Measurements from ENCODE around the gene SERAC1. TPM values are rescaled to one million over a fixed set of nuclear protein-coding genes. Genes with fewer than 3 reads are reported as not detected.

The SERAC1 gene
- total and polyA plus RNA-seq, 4 donors = 2.0 to 4.4 (median 2.3) TPM

DNA sequence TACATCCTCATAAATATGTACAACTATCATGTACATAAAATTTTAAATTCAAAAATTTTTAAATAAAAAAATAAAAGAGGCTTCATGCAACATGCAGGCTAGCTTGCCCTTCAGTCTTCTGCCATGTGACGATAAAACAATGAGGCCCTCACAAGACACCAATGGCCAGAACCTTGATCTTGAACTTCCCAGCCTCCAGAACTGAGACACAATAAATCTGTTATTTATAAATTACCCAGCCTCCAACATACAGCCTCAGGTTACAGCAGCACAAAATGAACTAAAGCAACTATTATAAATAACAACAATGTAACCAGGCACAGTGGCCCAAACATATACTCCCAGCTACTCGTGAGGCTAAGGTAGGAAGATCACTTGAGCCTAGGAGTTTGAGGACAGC lies 42.8 kb downstream of the SERAC1 start:
- over 99% methylated on average over 2 of the region's 2 CpGs for WGBS
- no peak for DNase-seq (ENCODE audit: low spot score)
- Histone ChIP-seq H3K9me3 (ENCODE audit: control insufficient read depth in 4 of 4, low read length in 3 of 4) (no peaks in the 10 kb centered on the region), H3K27me3 (ENCODE audit: control insufficient read depth in 4 of 4, insufficient read depth in 4 of 4, low read length in 3 of 4) (no peaks in the 10 kb centered on the region), H3K27ac (ENCODE audit: low read depth in 1 of 2, low read length in 2 of 2) (no peak overlapping the region), H3K36me3 (ENCODE audit: control insufficient read depth in 4 of 4, insufficient read depth in 3 of 4, low read depth in 1 of 4, low read length in 3 of 4) (peaks cover 0 to 2% (median 0%) of the 10 kb centered on the region in 4 donors), H3K4me3 (ENCODE audit: low read depth in 1 of 3, low read length in 3 of 3) (no peak overlapping the region), H3K9ac (ENCODE audit: low read depth in 1 of 2, low read length in 2 of 2) (no peak overlapping the region), H3K4me1 (ENCODE audit: control insufficient read depth in 4 of 4, insufficient read depth in 4 of 4, low read length in 3 of 4) (no peaks in the 10 kb centered on the region)
- TF ChIP-seq, protein P1, sequence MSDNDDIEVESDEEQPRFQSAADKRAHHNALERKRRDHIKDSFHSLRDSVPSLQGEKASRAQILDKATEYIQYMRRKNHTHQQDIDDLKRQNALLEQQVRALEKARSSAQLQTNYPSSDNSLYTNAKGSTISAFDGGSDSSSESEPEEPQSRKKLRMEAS (IDR thresholded peaks at IDR 0.05) = no peak
- TF ChIP-seq SP1 (IDR thresholded peaks at IDR 0.05) (no peak), RXRA (IDR thresholded peaks at IDR 0.05) (no peak), HNF4G (IDR thresholded peaks at IDR 0.05) (no peak), NR2F2 (IDR thresholded peaks at IDR 0.05) (no peak), EGR1 (IDR thresholded peaks at IDR 0.05; ENCODE audit: low read depth in 2 of 2) (no peak), RAD21 (IDR thresholded peaks at IDR 0.05) (no peak), GABPA (IDR thresholded peaks at IDR 0.05 in 1 of 2, conservative IDR thresholded peaks at IDR 0.05 in 1 of 2) (no peak), FOXA2 (IDR thresholded peaks at IDR 0.05) (no peak)
- TF ChIP-seq, protein P2, sequence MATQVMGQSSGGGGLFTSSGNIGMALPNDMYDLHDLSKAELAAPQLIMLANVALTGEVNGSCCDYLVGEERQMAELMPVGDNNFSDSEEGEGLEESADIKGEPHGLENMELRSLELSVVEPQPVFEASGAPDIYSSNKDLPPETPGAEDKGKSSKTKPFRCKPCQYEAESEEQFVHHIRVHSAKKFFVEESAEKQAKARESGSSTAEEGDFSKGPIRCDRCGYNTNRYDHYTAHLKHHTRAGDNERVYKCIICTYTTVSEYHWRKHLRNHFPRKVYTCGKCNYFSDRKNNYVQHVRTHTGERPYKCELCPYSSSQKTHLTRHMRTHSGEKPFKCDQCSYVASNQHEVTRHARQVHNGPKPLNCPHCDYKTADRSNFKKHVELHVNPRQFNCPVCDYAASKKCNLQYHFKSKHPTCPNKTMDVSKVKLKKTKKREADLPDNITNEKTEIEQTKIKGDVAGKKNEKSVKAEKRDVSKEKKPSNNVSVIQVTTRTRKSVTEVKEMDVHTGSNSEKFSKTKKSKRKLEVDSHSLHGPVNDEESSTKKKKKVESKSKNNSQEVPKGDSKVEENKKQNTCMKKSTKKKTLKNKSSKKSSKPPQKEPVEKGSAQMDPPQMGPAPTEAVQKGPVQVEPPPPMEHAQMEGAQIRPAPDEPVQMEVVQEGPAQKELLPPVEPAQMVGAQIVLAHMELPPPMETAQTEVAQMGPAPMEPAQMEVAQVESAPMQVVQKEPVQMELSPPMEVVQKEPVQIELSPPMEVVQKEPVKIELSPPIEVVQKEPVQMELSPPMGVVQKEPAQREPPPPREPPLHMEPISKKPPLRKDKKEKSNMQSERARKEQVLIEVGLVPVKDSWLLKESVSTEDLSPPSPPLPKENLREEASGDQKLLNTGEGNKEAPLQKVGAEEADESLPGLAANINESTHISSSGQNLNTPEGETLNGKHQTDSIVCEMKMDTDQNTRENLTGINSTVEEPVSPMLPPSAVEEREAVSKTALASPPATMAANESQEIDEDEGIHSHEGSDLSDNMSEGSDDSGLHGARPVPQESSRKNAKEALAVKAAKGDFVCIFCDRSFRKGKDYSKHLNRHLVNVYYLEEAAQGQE (IDR thresholded peaks at IDR 0.05) = no peak
- TF ChIP-seq, protein P3, sequence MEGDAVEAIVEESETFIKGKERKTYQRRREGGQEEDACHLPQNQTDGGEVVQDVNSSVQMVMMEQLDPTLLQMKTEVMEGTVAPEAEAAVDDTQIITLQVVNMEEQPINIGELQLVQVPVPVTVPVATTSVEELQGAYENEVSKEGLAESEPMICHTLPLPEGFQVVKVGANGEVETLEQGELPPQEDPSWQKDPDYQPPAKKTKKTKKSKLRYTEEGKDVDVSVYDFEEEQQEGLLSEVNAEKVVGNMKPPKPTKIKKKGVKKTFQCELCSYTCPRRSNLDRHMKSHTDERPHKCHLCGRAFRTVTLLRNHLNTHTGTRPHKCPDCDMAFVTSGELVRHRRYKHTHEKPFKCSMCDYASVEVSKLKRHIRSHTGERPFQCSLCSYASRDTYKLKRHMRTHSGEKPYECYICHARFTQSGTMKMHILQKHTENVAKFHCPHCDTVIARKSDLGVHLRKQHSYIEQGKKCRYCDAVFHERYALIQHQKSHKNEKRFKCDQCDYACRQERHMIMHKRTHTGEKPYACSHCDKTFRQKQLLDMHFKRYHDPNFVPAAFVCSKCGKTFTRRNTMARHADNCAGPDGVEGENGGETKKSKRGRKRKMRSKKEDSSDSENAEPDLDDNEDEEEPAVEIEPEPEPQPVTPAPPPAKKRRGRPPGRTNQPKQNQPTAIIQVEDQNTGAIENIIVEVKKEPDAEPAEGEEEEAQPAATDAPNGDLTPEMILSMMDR (IDR thresholded peaks at IDR 0.05; ENCODE audit: low read depth, low read length, missing input control) = no peak
- TF ChIP-seq, protein P4, sequence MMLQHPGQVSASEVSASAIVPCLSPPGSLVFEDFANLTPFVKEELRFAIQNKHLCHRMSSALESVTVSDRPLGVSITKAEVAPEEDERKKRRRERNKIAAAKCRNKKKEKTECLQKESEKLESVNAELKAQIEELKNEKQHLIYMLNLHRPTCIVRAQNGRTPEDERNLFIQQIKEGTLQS (IDR thresholded peaks at IDR 0.05) = no peak

DNA sequence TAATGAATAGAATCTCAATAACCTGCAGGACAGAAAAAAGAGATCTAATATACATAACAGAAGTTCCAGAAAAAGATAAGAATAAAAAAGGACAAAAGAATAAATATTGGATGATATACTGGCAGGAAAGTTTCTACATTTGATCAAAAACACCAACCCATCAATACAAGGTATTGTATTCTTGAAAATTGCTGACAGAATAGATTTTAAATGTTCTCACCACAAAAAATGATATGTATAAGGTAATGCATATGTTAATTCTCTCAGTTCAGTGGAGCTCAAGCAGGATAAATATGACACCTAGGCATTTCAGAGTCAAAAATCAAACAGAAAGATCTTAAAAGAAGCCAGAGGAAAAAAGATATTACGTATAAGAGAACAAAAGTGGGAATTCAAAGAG lies 43.8 kb downstream of the SERAC1 start:
- Histone ChIP-seq H3K9ac (ENCODE audit: low read depth in 1 of 2, low read length in 2 of 2) (no peak overlapping the region), H3K27me3 (ENCODE audit: control insufficient read depth in 4 of 4, insufficient read depth in 4 of 4, low read length in 3 of 4) (no peaks in the 10 kb centered on the region), H3K9me3 (ENCODE audit: control insufficient read depth in 4 of 4, low read length in 3 of 4) (no peaks in the 10 kb centered on the region), H3K4me1 (ENCODE audit: control insufficient read depth in 4 of 4, insufficient read depth in 4 of 4, low read length in 3 of 4) (no peaks in the 10 kb centered on the region), H3K36me3 (ENCODE audit: control insufficient read depth in 4 of 4, insufficient read depth in 3 of 4, low read depth in 1 of 4, low read length in 3 of 4) (peaks cover 0 to 2% (median under 1%) of the 10 kb centered on the region in 4 donors), H3K4me3 (ENCODE audit: low read depth in 1 of 3, low read length in 3 of 3) (no peak overlapping the region), H3K27ac (ENCODE audit: low read depth in 1 of 2, low read length in 2 of 2) (no peak overlapping the region)
- WGBS = 98% methylated on average over 1 of the region's 1 CpG
- no peak for DNase-seq (ENCODE audit: low spot score)
- TF ChIP-seq, protein P1 (IDR thresholded peaks at IDR 0.05) = no peak
- TF ChIP-seq JUND (IDR thresholded peaks at IDR 0.05) = no peak
- TF ChIP-seq RAD21 (IDR thresholded peaks at IDR 0.05) = no peak
- TF ChIP-seq NR2F2 (IDR thresholded peaks at IDR 0.05) = no peak
- no peak for TF ChIP-seq GABPA (IDR thresholded peaks at IDR 0.05 in 1 of 2, conservative IDR thresholded peaks at IDR 0.05 in 1 of 2)
- TF ChIP-seq HNF4A (conservative IDR thresholded peaks at IDR 0.05) = no peak
- no peak for TF ChIP-seq FOXA1 (IDR thresholded peaks at IDR 0.05)
- TF ChIP-seq, protein P4 (IDR thresholded peaks at IDR 0.05) = no peak
- TF ChIP-seq, protein P5, sequence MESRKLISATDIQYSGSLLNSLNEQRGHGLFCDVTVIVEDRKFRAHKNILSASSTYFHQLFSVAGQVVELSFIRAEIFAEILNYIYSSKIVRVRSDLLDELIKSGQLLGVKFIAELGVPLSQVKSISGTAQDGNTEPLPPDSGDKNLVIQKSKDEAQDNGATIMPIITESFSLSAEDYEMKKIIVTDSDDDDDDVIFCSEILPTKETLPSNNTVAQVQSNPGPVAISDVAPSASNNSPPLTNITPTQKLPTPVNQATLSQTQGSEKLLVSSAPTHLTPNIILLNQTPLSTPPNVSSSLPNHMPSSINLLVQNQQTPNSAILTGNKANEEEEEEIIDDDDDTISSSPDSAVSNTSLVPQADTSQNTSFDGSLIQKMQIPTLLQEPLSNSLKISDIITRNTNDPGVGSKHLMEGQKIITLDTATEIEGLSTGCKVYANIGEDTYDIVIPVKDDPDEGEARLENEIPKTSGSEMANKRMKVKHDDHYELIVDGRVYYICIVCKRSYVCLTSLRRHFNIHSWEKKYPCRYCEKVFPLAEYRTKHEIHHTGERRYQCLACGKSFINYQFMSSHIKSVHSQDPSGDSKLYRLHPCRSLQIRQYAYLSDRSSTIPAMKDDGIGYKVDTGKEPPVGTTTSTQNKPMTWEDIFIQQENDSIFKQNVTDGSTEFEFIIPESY (IDR thresholded peaks at IDR 0.05) = no peak
- no peak for TF ChIP-seq FOXA2 (IDR thresholded peaks at IDR 0.05)
- TF ChIP-seq, protein P3 (IDR thresholded peaks at IDR 0.05; ENCODE audit: low read depth, low read length, missing input control) = no peak
- TF ChIP-seq RXRA (IDR thresholded peaks at IDR 0.05) = no peak
- no peak for TF ChIP-seq EGR1 (IDR thresholded peaks at IDR 0.05; ENCODE audit: low read depth in 2 of 2)
- TF ChIP-seq HNF4G (IDR thresholded peaks at IDR 0.05) = no peak
- TF ChIP-seq, protein P2 (IDR thresholded peaks at IDR 0.05) = no peak
